Urinary bladder (tissue), 4 donors: ENCODE data around the gene NCSTN. TPM values are rescaled to one million over a fixed set of nuclear protein-coding genes. Genes with fewer than 3 reads are reported as not detected.

ENCODE experiments used
- DNase-seq: peaks from one replicate; pipeline ENCODE4 v3.0.0-alpha.2; 2015; ENCODE audit errors: extremely low spot score
- H3K27ac ChIP-seq: one replicate; pipeline ENCODE4 v1.5.1; 2013; ENCODE audit warnings: low read depth, mild to moderate bottlenecking, moderate library complexity
- H3K36me3 ChIP-seq: one replicate; pipeline ENCODE4 v1.6.1; 2013; ENCODE audit warnings: mild to moderate bottlenecking, moderate library complexity; ENCODE audit not compliant: insufficient read depth
- H3K4me1 ChIP-seq: one replicate; pipeline ENCODE4 v1.6.1; 2013; ENCODE audit warnings: mild to moderate bottlenecking, moderate library complexity; ENCODE audit not compliant: insufficient read depth
- H3K4me3 ChIP-seq: one replicate; pipeline ENCODE4 v1.5.1; 2013; ENCODE audit warnings: low read depth, low read length
- WGBS: extraction: QIAGEN DNeasy Blood & Tissue Kit; methylation state at CpG from one replicate; pipeline ENCODE4 v1.1.7; 2013; 5-methylcytosine and 5-hydroxymethylcytosine counted together
- polyA plus RNA-seq: library from polyadenylated mRNA; stranded (reverse); fragments of 200-250 nt; gene quantifications from one replicate; pipeline ENCODE4 v1.2.3, GENCODE V29; 2013
- total RNA-seq: library from RNA; depleted of rRNA; stranded (reverse); fragments of >200 nt; gene quantifications from one replicate; pipeline ENCODE4 v1.2.3, GENCODE V29; 2014
- donor health status: healthy with polysubstance abuse.
- donor health status: healthy.

Gene NCSTN
- total and polyA plus RNA-seq, 2 donors = 45.4 to 57.5 TPM

- Histone ChIP-seq H3K4me1 (no peaks in the 10 kb centered on the region), H3K36me3 (no peaks in the 10 kb centered on the region), H3K27ac (no peak overlapping the region), H3K4me3 (no peak overlapping the region)
- WGBS = 74% methylated on average over 4 of the region's 4 CpGs
- no peak for DNase-seq
Observed at GRCh38 chr1:160398823-160399222, 55.6 kb downstream of the NCSTN start.

- DNase-seq = no peak
- Histone ChIP-seq H3K27ac (no peak overlapping the region), H3K36me3 (no peaks in the 10 kb centered on the region), H3K4me1 (no peaks in the 10 kb centered on the region), H3K4me3 (peak overlapping the region; percentile 86)
- WGBS = 36% methylated on average over 17 of the region's 17 CpGs
Observed at GRCh38 chr1:160399544-160400222, 56.5 kb downstream of the NCSTN start.

- no peak for DNase-seq
- Histone ChIP-seq H3K4me3 (peak within 1 kb of the TSS; percentile 86), H3K27ac (no peak within 1 kb of the TSS), H3K36me3 (no peaks in the 10 kb centered on the region), H3K4me1 (no peaks in the 10 kb centered on the region)
- WGBS = under 1% methylated on average over 31 of the region's 34 CpGs
Observed at GRCh38 chr1:160400223-160400645, 57.1 kb downstream of the NCSTN start, which contains the start of gene VANGL2. VANGL2 (plus strand) TSS chr1:160400564; CDS start chr1:160415838, 15,274 bp downstream.

GRCh38 chr1:160400646-160401486, 57.7 kb downstream of the NCSTN start:
- 2% methylated on average over 55 of the region's 55 CpGs for WGBS

GRCh38 chr1:160401487-160401805, 58.3 kb downstream of the NCSTN start:
- no peak overlapping the region for H3K27ac ChIP-seq
- 27% methylated on average over 7 of the region's 7 CpGs for WGBS

More at GRCh38 chr1:160400646-160401486, 57.7 kb downstream of the NCSTN start:
- Histone ChIP-seq H3K4me3 (peak overlapping the region; percentile 86), H3K27ac (no peak overlapping the region), H3K4me1 (no peaks in the 10 kb centered on the region), H3K36me3 (no peaks in the 10 kb centered on the region)
- no peak for DNase-seq

GRCh38 chr1:160402001-160402795, 59.0 kb downstream of the NCSTN start:
- H3K36me3 ChIP-seq = no peaks in the 10 kb centered on the region
- no peak for DNase-seq
- no peaks in the 10 kb centered on the region for H3K4me1 ChIP-seq
- WGBS = 54% methylated on average over 9 of the region's 9 CpGs
- no peak overlapping the region for H3K27ac ChIP-seq
- no peak overlapping the region for H3K4me3 ChIP-seq

More at GRCh38 chr1:160401487-160401805, 58.3 kb downstream of the NCSTN start:
- peak overlapping the region; percentile 86 for H3K4me3 ChIP-seq
- no peaks in the 10 kb centered on the region for H3K36me3 ChIP-seq
- no peak for DNase-seq
- no peaks in the 10 kb centered on the region for H3K4me1 ChIP-seq

- no peak overlapping the region for H3K27ac ChIP-seq
- DNase-seq = no peak
- peaks cover 2% of the 10 kb centered on the region for H3K4me1 ChIP-seq
- 73% methylated on average over 3 of the region's 3 CpGs for WGBS
- H3K4me3 ChIP-seq = no peak overlapping the region
- no peaks in the 10 kb centered on the region for H3K36me3 ChIP-seq
Observed at GRCh38 chr1:160403244-160403643, 60.1 kb downstream of the NCSTN start.

- no peak for DNase-seq
- Histone ChIP-seq H3K4me1 (peaks cover 2% of the 10 kb centered on the region), H3K27ac (no peak overlapping the region), H3K36me3 (no peaks in the 10 kb centered on the region), H3K4me3 (no peak overlapping the region)
- WGBS = 85% methylated on average over 3 of the region's 3 CpGs
Observed at GRCh38 chr1:160404094-160404493, 60.9 kb downstream of the NCSTN start.

- Histone ChIP-seq H3K4me3 (no peak overlapping the region), H3K27ac (no peak overlapping the region), H3K36me3 (no peaks in the 10 kb centered on the region), H3K4me1 (peaks cover 2% of the 10 kb centered on the region)
- DNase-seq = no peak
- WGBS = 52% methylated on average over 2 of the region's 2 CpGs
Observed at GRCh38 chr1:160405331-160405877, 62.2 kb downstream of the NCSTN start.

- DNase-seq = no peak
- Histone ChIP-seq H3K4me3 (no peak overlapping the region), H3K36me3 (no peaks in the 10 kb centered on the region), H3K27ac (no peak overlapping the region), H3K4me1 (peaks cover 2% of the 10 kb centered on the region)
- 87% methylated on average over 15 of the region's 15 CpGs for WGBS
Observed at GRCh38 chr1:160406131-160406968, 63.2 kb downstream of the NCSTN start.

GRCh38 chr1:160407839-160408801, 64.9 kb downstream of the NCSTN start:
- Histone ChIP-seq H3K4me3 (no peak overlapping the region), H3K36me3 (no peaks in the 10 kb centered on the region), H3K27ac (no peak overlapping the region), H3K4me1 (peaks cover 2% of the 10 kb centered on the region)
- 81% methylated on average over 12 of the region's 12 CpGs for WGBS
- DNase-seq = no peak
